OCI-LY7 (cell line): ENCODE measurements around the gene ACAP3.

ENCODE experiments used
- CTCF ChIP-seq: fragments of 200-600 bp; sonication (generic); conservative IDR thresholded peaks from 2 replicates; pipeline ENCODE4 v1.5.1; 2014; ENCODE audit warnings: mild to moderate bottlenecking, antibody characterized with exemption, low read length, moderate library complexity, mixed read lengths
- EZH2phosphoT487 ChIP-seq: fragments of 200-600 bp; sonication (generic); IDR thresholded peaks from 2 replicates; pipeline ENCODE4 v1.6.1; 2018; ENCODE audit warnings: low read depth, borderline replicate concordance, mild to moderate bottlenecking, mixed run types, antibody characterized with exemption, low read length, moderate library complexity, mixed read lengths

GRCh38 chr1:1274931-1275431 is 32.7 kb downstream of the ACAP3 start:
- TF ChIP-seq CTCF: no peak
- no peak for TF ChIP-seq EZH2phosphoT487
